Pancreas (tissue), 10 donors: ENCODE data around the gene ZNRF2. TPM values are rescaled to one million over a fixed set of nuclear protein-coding genes. Genes with fewer than 3 reads are reported as not detected.
"Not testable (repeated sequence)": the region's sequence is repeated elsewhere in the genome, so short reads cannot be mapped to it uniquely, and the experiment has no call there.

Source experiments
- ATAC-seq, 4 donors: fragments of 200-7000 bp; cut with Tn5 transposase; one replicate each; pipeline versions ENCODE4 v1.8.0 to v1.9.1; 2020; ENCODE audit warnings: mild to moderate bottlenecking in 4 of 4, moderate library complexity in 4 of 4
- DNase-seq, 6 donors: peaks; one replicate each; pipeline ENCODE4 v3.0.0-alpha.2; 2020
- FAIRE-seq: peaks from 2 replicates; lab custom pipeline; 2012; peaks lifted over from hg19 to GRCh38; lab: Jason Lieb, UNC
- H3K27ac ChIP-seq, 4 donors: fragments of 200-600 bp; sonication (generic); 1 replicate in 3 of 4; 2 replicates in 1 of 4; pipeline versions ENCODE4 v1.5.0 to v1.8.0; 2020
- H3K27me3 ChIP-seq, 4 donors: fragments of 200-600 bp; one replicate each; pipeline ENCODE4 v1.8.0; 2021
- H3K36me3 ChIP-seq, 3 donors: fragments of 200-600 bp; sonication (generic) in 1 of 3; one replicate each; pipeline versions ENCODE4 v1.5.0 to v1.8.0; 2020 to 2021
- H3K4me1 ChIP-seq, 3 donors: fragments of 200-600 bp; one replicate each; pipeline ENCODE4 v1.8.0; 2021
- H3K4me3 ChIP-seq, 4 donors: fragments of 200-600 bp; sonication (generic) in 2 of 4; one replicate each; pipeline versions ENCODE4 v1.5.0 to v1.8.0; 2020 to 2021
- H3K9me3 ChIP-seq, 4 donors: fragments of 200-600 bp; one replicate each; pipeline ENCODE4 v1.8.0; 2021
- WGBS, 2 donors: extraction: QIAGEN DNeasy Blood & Tissue Kit; methylation state at CpG; one replicate each; pipeline ENCODE4 v1.1.7; 2013; 5-methylcytosine and 5-hydroxymethylcytosine counted together
- intact Hi-C, 3 donors: fragments of 100-400 bp; cut with DNase I; formaldehyde crosslinking; loops; one replicate each; pipeline versions ENCODE4 v1.11.1 to v1.14.2; 2022
- polyA plus RNA-seq, 2 donors: library from polyadenylated mRNA; stranded (reverse); fragments of 200-250 nt; gene quantifications; one replicate each; pipeline ENCODE4 v1.2.3, GENCODE V29; 2013
- total RNA-seq, 6 donors: library from RNA; stranded (reverse); fragmentation: NEBNext Ultra II Directional in 4 of 6; extraction: Animal tissue kit (Norgen Biotek cat#: 25700) in 4 of 6; gene quantifications; one replicate each; pipeline versions ENCODE4 v1.2.1 to v1.2.4, GENCODE V29; 2021 to 2023
- TF ChIP-seq, protein P1 (sequence below), 4 donors: fragments of 200-600 bp; sonication (generic) in 3 of 4; IDR thresholded peaks; one replicate each; pipeline versions ENCODE4 v1.5.0 to v1.8.0; 2021; ENCODE audit warnings: antibody characterized with exemption in 4 of 4
- donor health status: healthy with polysubstance abuse.
- donor health status: DM: no; HTN: no; CAD: no; lungs with moderate emphysema.
- donor health status: DM: no; HTN: no; CAD: no.
- donor health status: control.
- donor health status: control.
- donor health status: Bipolar disorder and iron deficiency.
- donor health status: DM: yes; HTN: yes; CAD: no.
- donor health status: DM: no; HTN: no; CAD: no.
- donor health status: DM: no; HTN: no; CAD: no.
- donor health status: DM: yes; HTN: yes; CAD: no.

Gene ZNRF2
- total and polyA plus RNA-seq, 8 donors, result 4.9 to 17.1 (median 11.2) TPM

DNA sequence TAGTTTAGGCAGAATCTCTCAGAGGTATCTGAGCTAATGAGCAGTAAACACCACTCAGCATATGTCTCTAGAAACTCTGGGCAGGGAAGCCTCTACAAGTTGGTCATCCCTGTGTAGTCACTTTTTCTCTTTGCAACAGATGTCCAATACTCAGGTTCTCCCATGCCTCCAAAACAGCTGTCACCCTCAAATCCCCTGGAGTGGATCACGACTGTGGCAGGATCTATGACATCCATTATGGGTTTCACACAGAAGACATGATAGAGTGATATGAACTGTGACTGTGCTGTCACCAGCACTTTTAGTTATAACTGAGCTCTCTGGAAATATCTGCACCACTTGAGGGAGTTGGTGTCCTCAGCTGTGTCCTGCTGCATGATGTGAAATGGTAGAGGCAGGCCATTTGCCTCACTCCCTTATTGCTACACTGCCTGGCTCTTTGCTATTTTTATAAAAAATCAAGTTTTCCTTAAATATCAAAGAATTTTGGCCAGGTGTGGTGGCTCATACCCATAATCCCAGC is 24.1 kb upstream of the ZNRF2 start:
- H3K4me1 ChIP-seq, result peaks cover 12 to 16% (median 14%) of the 10 kb centered on the region in 3 donors

DNA sequence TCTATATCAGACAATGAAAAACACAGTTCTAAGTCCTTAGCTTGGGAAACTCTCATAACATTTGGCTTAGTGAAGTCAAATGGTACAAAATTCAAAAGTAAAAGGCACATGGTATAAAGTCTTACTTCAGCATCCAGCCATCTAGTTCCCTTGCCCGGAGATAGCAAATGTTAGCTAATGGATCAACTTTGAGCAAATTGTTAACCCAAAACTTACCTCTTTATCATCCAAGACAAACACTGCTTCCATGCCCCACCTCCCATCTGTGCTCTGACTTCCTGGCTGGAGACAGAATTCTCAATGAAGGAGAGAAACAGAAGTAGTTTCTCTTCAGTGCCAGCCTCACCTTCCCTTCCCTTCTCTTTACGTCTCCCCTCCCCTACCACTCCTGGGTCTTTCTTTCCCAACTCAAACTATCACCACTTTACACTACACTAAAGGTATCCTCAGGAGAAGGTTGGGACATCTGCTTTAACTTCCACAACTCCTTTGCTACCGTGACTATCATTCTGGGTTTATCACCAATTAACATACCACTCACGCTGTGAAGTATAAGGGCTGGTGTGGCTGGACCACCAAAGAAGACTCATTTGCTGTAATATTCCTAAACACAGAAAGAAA is 21.2 kb upstream of the ZNRF2 start:
- H3K4me1 ChIP-seq, result peaks cover 0 to 7% (median 4%) of the 10 kb centered on the region in 3 donors
- FAIRE-seq (no peak), DNase-seq (no peak), ATAC-seq (peak; percentile 37 to 84 (median 44))
- WGBS, 2 donors, result 21 to 24% methylated on average over 4 of the region's 4 CpGs
- H3K27me3 ChIP-seq, result no peaks in the 10 kb centered on the region
- no peaks in the 10 kb centered on the region for H3K9me3 ChIP-seq
- H3K36me3 ChIP-seq, result no peaks in the 10 kb centered on the region
- intact Hi-C loops, result no loop called here
- no peak overlapping the region for H3K4me3 ChIP-seq
- TF ChIP-seq, protein P1, sequence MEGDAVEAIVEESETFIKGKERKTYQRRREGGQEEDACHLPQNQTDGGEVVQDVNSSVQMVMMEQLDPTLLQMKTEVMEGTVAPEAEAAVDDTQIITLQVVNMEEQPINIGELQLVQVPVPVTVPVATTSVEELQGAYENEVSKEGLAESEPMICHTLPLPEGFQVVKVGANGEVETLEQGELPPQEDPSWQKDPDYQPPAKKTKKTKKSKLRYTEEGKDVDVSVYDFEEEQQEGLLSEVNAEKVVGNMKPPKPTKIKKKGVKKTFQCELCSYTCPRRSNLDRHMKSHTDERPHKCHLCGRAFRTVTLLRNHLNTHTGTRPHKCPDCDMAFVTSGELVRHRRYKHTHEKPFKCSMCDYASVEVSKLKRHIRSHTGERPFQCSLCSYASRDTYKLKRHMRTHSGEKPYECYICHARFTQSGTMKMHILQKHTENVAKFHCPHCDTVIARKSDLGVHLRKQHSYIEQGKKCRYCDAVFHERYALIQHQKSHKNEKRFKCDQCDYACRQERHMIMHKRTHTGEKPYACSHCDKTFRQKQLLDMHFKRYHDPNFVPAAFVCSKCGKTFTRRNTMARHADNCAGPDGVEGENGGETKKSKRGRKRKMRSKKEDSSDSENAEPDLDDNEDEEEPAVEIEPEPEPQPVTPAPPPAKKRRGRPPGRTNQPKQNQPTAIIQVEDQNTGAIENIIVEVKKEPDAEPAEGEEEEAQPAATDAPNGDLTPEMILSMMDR (IDR thresholded peaks at IDR 0.05), result no peak
- peak overlapping the region in 1 of 4 donors; percentile 11 for H3K27ac ChIP-seq

More for the DNA sequence above, 24.1 kb upstream of the ZNRF2 start:
- DNase-seq (no peak), FAIRE-seq (no peak), ATAC-seq (no peak)
- intact Hi-C loops, result no loop called here
- no peak overlapping the region for H3K27ac ChIP-seq
- no peaks in the 10 kb centered on the region for H3K27me3 ChIP-seq
- H3K36me3 ChIP-seq, result no peaks in the 10 kb centered on the region
- H3K4me3 ChIP-seq, result no peak overlapping the region
- WGBS, 2 donors, result 81 to 84% methylated on average over 1 of the region's 1 CpG
- TF ChIP-seq, protein P1 (IDR thresholded peaks at IDR 0.05), result no peak
- no peaks in the 10 kb centered on the region for H3K9me3 ChIP-seq

DNA sequence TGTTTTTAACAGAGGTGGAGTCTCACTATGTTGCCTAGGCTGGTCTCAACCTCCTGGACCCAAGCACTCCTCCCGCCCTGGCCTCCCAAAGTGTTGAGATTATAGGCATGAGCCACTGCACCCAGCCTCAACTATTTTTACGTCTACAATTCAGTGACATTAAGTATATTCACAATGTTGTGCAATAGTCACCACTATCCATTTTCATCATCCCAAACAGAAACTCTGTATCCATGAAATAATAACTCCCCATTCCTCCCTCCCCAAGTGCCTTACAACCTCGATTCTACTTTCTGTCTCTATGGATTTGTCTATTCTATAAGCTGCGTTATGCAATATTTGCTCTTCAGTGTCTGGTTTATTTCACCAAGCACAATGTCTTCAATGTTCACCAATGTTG is 20.3 kb upstream of the ZNRF2 start:
- WGBS, 2 donors, result 82 to 84% methylated on average over 4 of the region's 4 CpGs
- H3K4me3 ChIP-seq, result no peak overlapping the region
- intact Hi-C loops, result no loop called here
- no peaks in the 10 kb centered on the region for H3K27me3 ChIP-seq
- no peak overlapping the region for H3K27ac ChIP-seq
- H3K4me1 ChIP-seq, result peaks cover 0 to 7% (median 4%) of the 10 kb centered on the region in 3 donors
- FAIRE-seq (no peak), DNase-seq (no peak), ATAC-seq (no peak)
- H3K9me3 ChIP-seq, result no peaks in the 10 kb centered on the region
- no peaks in the 10 kb centered on the region for H3K36me3 ChIP-seq
- TF ChIP-seq, protein P1 (IDR thresholded peaks at IDR 0.05), result no peak

DNA sequence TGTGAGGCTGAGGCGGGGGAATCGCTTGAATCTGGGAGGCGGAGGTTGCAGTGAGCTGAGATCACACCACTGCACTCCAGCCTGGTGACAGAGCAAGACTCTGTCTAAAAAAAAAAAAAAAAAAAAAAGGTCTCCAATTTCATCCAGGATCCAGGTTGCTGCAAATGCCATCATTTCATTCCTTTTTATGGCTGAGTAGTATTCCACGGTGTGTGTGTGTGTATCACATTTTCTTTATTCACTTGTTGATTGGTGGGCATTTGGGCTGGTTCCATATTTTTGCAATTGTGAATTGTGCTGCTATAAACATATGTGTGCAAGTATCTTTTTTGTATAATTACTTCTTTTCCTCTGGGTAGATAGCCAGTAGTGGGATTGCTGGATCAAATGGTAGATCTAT is 19.2 kb upstream of the ZNRF2 start:
- H3K27me3 ChIP-seq, FAIRE-seq, H3K4me1 ChIP-seq, ATAC-seq, H3K36me3 ChIP-seq, DNase-seq, intact Hi-C loops, H3K4me3 ChIP-seq, H3K9me3 ChIP-seq, H3K27ac ChIP-seq: not testable (repeated sequence)
- 99 to 100% methylated on average over 4 of the region's 4 CpGs for WGBS, 2 donors

DNA sequence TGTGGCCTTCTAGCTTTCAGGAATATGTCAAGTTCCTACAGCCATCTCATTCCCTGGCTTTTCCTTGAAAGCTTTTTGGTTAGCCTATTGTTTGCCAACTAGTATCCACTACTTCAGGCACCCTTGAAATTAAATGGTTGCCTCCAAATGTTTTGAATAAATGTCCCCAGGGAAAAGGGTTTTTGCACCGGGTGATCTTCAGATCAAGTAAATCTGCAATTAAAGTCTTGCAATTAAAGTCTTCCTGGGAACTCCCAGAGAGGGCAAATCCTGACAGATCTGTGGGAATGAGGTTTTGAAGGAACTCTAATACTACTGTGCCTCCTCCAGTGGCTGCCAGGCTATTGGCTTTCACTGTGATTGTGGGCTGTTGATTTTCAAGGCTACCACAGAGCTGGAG is 17.7 kb upstream of the ZNRF2 start:
- no peak overlapping the region for H3K27ac ChIP-seq
- H3K36me3 ChIP-seq, result no peaks in the 10 kb centered on the region
- TF ChIP-seq, protein P1 (IDR thresholded peaks at IDR 0.05), result no peak
- no peaks in the 10 kb centered on the region for H3K9me3 ChIP-seq
- no peak overlapping the region for H3K4me3 ChIP-seq
- no peak for FAIRE-seq
- H3K4me1 ChIP-seq, result peaks cover 0 to 7% (median 4%) of the 10 kb centered on the region in 3 donors
- intact Hi-C loops, result no loop called here
- 88 to 89% methylated on average over 1 of the region's 1 CpG for WGBS, 2 donors
- ATAC-seq, result no peak
- no peaks in the 10 kb centered on the region for H3K27me3 ChIP-seq
- no peak for DNase-seq
